Stimulated activated CD4-positive, alpha-beta T cell treated with anti-CD3 and anti-CD28 coated beads, Interleukin-15, amount 100 ng/mL, for 1 hour (primary cell): ENCODE results near the gene NAV2.
"Not testable (repeated sequence)": the region's sequence is repeated elsewhere in the genome, so short reads cannot be mapped to it uniquely, and the experiment has no call there.

Experiments
- DNase-seq, 2 donors: peaks; one replicate each; pipeline ENCODE4 v3.0.0-alpha.2; 2020; ENCODE audit warnings: low read depth in 1 of 2, low spot score in 1 of 2

NAV2 gene

DNA sequence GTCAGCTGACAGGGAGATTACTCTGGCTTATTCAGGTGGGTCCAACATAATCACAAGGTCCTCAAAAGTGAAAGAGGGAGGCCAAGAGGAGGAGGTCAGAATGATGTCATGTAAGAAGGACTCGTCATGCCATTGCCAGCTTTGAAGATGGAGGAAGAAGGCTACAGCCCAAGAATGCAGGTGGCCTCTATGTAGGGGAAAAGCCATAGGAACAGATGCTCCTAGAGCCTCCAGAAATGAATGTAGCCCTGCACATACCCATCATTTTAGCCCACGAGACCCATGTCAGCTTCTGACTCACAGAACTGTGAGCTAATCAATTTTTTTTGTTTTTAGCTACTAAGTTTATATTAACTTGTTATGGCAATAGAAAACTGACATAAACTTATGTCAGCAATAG lies 276.6 kb downstream of the NAV2 start:
- no peak for DNase-seq

DNA sequence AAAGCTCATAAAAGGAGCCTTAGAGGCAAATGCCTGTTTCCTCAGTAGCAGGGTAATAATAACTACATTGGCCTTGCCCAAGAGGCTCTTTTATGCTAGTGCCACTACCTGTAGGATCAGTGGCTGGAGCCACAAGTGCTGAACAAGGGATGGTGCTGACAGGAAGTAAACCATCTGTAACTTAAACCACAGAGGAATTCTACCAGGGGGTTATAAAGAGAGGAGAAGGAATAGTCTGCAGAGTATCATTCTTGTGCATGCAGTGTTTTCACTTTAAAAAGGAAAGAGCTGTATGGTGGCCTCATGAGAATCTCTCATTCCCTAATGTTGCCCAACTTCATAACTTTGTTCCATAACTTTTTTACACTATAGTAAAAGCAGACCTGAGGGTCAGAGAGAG lies 279.5 kb downstream of the NAV2 start:
- DNase-seq = no peak

DNA sequence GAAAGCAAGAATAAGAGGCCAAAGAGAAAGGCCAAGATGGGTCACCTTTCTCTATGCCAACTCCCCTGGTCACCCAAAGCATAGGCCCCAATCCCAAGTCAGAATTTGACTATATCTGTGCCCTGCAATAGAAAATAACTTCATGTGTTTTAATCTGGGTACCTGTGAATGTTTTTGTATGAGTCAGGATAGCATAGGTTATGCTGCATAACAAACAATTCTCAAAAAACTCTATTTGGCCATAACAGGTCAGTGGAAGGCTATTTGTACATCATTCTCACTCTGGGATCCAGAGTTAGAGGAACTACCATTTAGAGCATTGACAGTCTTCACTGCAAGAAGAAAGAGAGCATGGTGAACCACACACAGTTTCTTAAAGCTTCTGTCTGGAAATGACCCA lies 280.4 kb downstream of the NAV2 start:
- DNase-seq = no peak

DNA sequence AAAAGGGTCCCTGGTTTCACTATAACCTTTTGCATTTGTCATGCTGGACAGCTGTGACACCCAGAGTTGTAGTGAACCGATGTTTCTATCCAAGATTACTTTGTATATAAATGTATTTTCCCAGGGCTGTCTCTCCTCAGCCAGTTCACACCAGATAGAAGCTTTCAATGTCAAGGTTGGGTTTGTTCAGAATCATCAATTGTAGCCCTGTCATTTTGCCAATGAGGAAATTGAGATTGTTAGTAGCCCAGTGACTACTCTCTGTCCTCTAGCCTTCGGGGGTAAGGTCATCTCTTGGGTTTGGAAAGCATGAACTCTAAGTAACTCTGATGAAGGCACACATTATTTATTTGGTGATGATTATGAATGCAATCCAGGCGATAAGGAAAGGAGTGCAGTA lies 282.0 kb downstream of the NAV2 start:
- no peak for DNase-seq

- DNase-seq = no peak
These were observed 282.5 kb downstream of the NAV2 start for GRCh38 chr11:19995145-19995544.

GRCh38 chr11:19996571-19996970 lies 283.9 kb downstream of the NAV2 start:
- DNase-seq = no peak

DNA sequence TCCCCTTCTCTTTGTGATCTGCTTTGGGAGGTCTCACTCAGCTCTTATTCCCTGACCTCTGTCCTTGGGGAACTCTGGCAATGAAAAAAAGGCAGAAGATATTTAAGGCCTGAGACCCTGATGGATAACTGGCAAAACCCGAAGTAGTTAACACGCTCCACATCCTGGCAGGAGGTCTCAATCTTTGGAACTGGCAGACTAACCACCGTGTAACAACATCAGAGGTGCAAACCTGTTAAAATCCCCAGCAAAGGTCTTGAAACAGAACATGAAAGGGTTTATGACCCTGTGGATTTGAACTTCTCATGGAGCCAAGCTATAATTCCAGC lies 287.3 kb downstream of the NAV2 start:
- no peak for DNase-seq

DNA sequence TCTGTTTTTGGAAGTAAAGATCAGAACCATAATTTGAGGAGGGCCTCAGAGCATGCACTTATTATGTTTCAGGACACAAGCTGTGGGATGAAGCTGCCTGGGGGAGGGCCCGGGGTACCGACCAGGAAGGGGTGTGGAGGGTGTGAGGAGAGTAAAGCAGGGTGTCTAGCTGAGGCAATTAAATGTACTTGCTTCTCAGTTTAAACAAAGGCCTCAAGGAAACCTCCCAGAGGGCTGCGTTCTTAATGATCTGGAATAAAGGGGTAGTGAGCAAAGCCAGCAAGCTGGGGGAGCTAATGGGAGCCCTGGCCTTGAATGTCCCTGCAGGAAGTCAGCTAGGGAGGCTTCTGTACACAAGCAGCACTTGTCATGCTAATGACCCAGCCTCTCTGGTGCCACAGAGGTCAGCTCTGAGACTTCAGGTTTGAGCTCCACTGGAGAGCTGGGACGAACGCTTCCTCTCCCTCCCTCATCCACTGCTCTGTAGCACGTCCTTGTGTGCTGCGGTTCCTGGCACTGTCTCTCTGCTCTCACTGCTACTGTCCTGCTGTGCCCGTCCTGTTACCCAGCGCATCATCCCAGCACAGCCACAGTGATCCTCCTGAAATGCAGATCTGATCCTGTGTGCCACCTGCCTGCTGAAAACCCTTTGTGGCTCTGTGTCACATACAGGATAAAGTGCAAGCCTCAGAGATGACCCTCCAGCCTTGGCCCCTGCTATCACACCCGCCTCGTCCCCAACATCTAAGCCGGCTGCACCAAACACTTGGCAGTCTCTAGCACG lies 287.9 kb downstream of the NAV2 start:
- no peak for DNase-seq

- no peak for DNase-seq
These were observed 289.9 kb downstream of the NAV2 start for GRCh38 chr11:20002312-20003216.

DNA sequence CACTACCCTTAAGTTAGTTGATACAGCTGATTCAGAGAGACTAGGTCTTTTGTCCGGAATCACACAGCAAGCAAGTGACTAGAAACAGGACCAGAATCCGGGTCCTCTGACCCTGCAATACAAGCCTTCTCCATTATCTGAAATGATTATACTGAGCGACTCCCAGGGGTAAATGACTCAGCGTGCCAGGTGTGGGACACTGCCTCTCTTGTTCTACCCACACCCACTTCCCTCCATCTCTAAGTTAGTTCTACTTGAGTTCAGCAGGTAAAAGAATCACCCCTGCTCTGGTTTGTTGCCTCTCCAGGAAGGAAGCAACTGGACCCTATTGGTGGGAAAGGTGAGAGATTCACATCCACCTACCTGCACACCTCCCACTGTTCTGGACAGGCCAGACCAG lies 290.7 kb downstream of the NAV2 start:
- DNase-seq = no peak

- no peak for DNase-seq
These were observed 292.2 kb downstream of the NAV2 start for GRCh38 chr11:20004866-20005265.

- no peak for DNase-seq
These were observed 293.1 kb downstream of the NAV2 start for GRCh38 chr11:20005747-20006146.

DNA sequence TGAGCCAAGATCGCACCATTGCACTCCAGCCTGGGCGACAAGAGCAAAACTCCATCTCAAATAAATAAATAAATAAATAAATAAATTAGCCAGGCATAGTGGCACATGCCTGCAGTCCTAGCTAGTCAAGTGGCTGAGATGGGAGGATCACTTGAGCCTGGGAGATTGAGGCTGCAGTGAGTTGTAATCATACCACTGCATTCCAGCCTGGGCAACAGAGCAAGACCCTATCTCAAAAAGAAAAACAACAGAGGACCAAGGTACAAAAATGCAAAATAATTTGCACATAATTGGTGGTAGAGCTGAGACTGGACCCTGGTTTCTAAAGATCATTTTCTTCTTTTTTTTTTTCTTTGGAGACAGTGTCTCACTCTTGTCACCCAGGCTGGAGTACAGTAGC lies 294.0 kb downstream of the NAV2 start:
- not testable (repeated sequence) for DNase-seq

- no peak for DNase-seq
These were observed 294.7 kb downstream of the NAV2 start for GRCh38 chr11:20007386-20007785.

DNA sequence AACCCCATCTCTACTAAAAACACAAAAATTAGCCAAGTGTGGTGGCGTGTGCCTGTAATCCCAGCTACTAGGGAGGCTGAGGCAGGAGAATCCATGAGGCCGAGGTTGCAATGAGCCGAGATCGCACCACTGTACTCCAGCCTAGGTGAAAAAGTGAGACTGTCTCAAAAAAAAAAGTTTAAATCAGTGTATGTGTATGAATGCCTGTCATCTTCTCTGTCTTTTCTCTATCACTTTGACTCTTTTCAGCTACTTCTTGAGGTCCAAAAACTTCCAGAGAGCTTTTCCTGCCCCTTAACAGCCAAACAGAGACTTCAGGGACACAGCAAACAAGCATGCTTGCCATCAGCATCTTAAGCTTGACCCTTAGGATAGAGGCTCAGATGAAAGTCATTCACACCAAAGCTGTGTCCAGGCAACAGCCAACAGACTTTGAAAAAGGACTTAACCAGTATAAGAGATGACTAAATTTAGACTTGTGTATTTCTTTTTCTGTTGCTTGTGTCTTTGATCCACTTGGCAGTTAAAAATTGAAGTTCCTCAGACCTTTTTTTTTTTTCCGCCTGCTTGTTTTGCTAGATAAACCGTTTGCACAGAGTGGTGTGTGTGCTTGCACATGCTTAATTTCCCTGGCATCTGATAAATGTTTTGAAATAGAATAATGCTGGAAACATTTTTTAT lies 295.7 kb downstream of the NAV2 start:
- DNase-seq = no peak

- no peak for DNase-seq
These were observed 296.4 kb downstream of the NAV2 start for GRCh38 chr11:20008871-20009644.

- no peak for DNase-seq
These were observed 297.7 kb downstream of the NAV2 start for GRCh38 chr11:20010156-20010850.

DNA sequence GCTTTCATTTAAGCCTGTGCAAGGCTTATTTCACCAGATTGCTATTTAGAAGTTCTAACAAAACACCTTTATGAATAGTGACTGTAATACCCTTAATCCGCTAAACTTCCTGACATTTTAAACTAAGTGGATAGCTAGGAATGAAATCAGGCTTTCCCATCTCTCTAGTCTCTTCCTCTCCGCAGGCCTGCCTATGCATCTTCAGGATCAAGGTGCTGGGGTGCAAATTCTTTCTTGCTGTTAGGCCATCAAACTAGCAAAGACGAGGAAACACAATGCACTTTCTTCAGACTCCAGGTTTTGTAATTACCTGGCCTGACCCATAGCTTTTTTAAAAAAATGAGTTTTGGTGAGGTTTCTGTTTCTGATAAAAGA lies 298.2 kb downstream of the NAV2 start:
- no peak for DNase-seq

GRCh38 chr11:20011307-20011951 lies 298.8 kb downstream of the NAV2 start:
- no peak for DNase-seq
